Activated naive CD8-positive, alpha-beta T cell treated with anti-CD3 and anti-CD28 coated beads, Interleukin-2, amount 50 U/mL, for 24 hours (primary cell): ENCODE data around the gene SRPRA.
"Not testable (repeated sequence)": the region's sequence is repeated elsewhere in the genome, so short reads cannot be mapped to it uniquely, and the experiment has no call there.

Source experiments
- ATAC-seq: fragments of 150-1000 bp; cut with Tn5 transposase; one replicate; pipeline ENCODE4 v1.10.0; 2021
- DNase-seq: peaks from one replicate; pipeline ENCODE4 v3.0.0; 2021
- H3K27ac Mint-ChIP-seq: one replicate; pipeline ENCODE4 v1.8.0; 2021; ENCODE audit warnings: mild to moderate bottlenecking, mixed read lengths
- H3K27me3 Mint-ChIP-seq: one replicate; pipeline ENCODE4 v1.8.0; 2021; ENCODE audit warnings: mixed read lengths
- H3K36me3 Mint-ChIP-seq: one replicate; pipeline ENCODE4 v1.8.0; 2021; ENCODE audit warnings: low read depth, mixed read lengths
- H3K4me1 Mint-ChIP-seq: one replicate; pipeline ENCODE4 v1.8.0; 2021; ENCODE audit warnings: mixed read lengths
- H3K4me3 Mint-ChIP-seq: one replicate; pipeline ENCODE4 v1.8.0; 2021; ENCODE audit warnings: mild to moderate bottlenecking, moderate library complexity, mixed read lengths
- H3K9me3 Mint-ChIP-seq: one replicate; pipeline ENCODE4 v1.8.0; 2021; ENCODE audit warnings: mixed read lengths

Gene SRPRA

GRCh38 chr11:126277322-126277721 lies 8.6 kb upstream of the SRPRA start:
- Mint-ChIP-seq H3K4me1 (peaks cover 19% of the 10 kb centered on the region), H3K27ac (no peak overlapping the region), H3K4me3 (no peak overlapping the region), H3K36me3 (peaks cover 36% of the 10 kb centered on the region), H3K27me3 (no peaks in the 10 kb centered on the region), H3K9me3 (no peaks in the 10 kb centered on the region)
- DNase-seq (no peak), ATAC-seq (no peak)

GRCh38 chr11:126268361-126268707 lies 361 bp downstream of the SRPRA start:
- DNase-seq, result no peak
- Mint-ChIP-seq H3K9me3 (no peaks in the 10 kb centered on the region), H3K4me3 (peak overlapping the region; percentile 97), H3K27me3 (no peaks in the 10 kb centered on the region), H3K4me1 (peaks cover 38% of the 10 kb centered on the region), H3K36me3 (peaks cover 58% of the 10 kb centered on the region), H3K27ac (peak overlapping the region; percentile 94)
- no peak for ATAC-seq

GRCh38 chr11:126267650-126268049 lies 1.0 kb downstream of the SRPRA start:
- Mint-ChIP-seq H3K4me1 (peaks cover 38% of the 10 kb centered on the region), H3K27me3 (no peaks in the 10 kb centered on the region), H3K9me3 (no peaks in the 10 kb centered on the region), H3K4me3 (peak overlapping the region; percentile 97), H3K36me3 (peaks cover 61% of the 10 kb centered on the region), H3K27ac (peak overlapping the region; percentile 94)
- no peak for DNase-seq
- no peak for ATAC-seq

- peaks cover 58% of the 10 kb centered on the region for H3K36me3 Mint-ChIP-seq
- no peak overlapping the region for H3K4me3 Mint-ChIP-seq
- DNase-seq (no peak), ATAC-seq (no peak)
- peaks cover 35% of the 10 kb centered on the region for H3K4me1 Mint-ChIP-seq
- peak overlapping the region; percentile 50 for H3K27ac Mint-ChIP-seq
- no peaks in the 10 kb centered on the region for H3K9me3 Mint-ChIP-seq
- no peaks in the 10 kb centered on the region for H3K27me3 Mint-ChIP-seq
Observed at GRCh38 chr11:126265811-126266210, 2.9 kb downstream of the SRPRA start.

GRCh38 chr11:126263489-126263888 lies 5.2 kb downstream of the SRPRA start:
- no peak for DNase-seq
- no peaks in the 10 kb centered on the region for H3K9me3 Mint-ChIP-seq
- H3K36me3 Mint-ChIP-seq, result peaks cover 64% of the 10 kb centered on the region
- ATAC-seq, result no peak
- no peaks in the 10 kb centered on the region for H3K27me3 Mint-ChIP-seq
- peak overlapping the region; percentile 70 for H3K27ac Mint-ChIP-seq
- peaks cover 19% of the 10 kb centered on the region for H3K4me1 Mint-ChIP-seq
- no peak overlapping the region for H3K4me3 Mint-ChIP-seq

GRCh38 chr11:126262216-126262615 lies 6.5 kb downstream of the SRPRA start:
- peaks cover 56% of the 10 kb centered on the region for H3K36me3 Mint-ChIP-seq

GRCh38 chr11:126257764-126258163 lies 10.9 kb downstream of the SRPRA start:
- H3K36me3 Mint-ChIP-seq, result peaks cover 30% of the 10 kb centered on the region
- H3K9me3 Mint-ChIP-seq, result no peaks in the 10 kb centered on the region
- H3K4me1 Mint-ChIP-seq, result no peaks in the 10 kb centered on the region
- H3K27me3 Mint-ChIP-seq, result no peaks in the 10 kb centered on the region
- DNase-seq (no peak), ATAC-seq (no peak)
- no peak overlapping the region for H3K27ac Mint-ChIP-seq
- H3K4me3 Mint-ChIP-seq, result no peak overlapping the region

More at GRCh38 chr11:126262216-126262615, 6.5 kb downstream of the SRPRA start:
- H3K9me3 Mint-ChIP-seq, result no peaks in the 10 kb centered on the region
- no peak overlapping the region for H3K4me3 Mint-ChIP-seq
- H3K4me1 Mint-ChIP-seq, result peaks cover 10% of the 10 kb centered on the region
- H3K27me3 Mint-ChIP-seq, result no peaks in the 10 kb centered on the region
- DNase-seq, result no peak
- no peak for ATAC-seq
- no peak overlapping the region for H3K27ac Mint-ChIP-seq

- ATAC-seq (no peak), DNase-seq (no peak)
- no peak overlapping the region for H3K27ac Mint-ChIP-seq
- H3K4me3 Mint-ChIP-seq, result no peak overlapping the region
- H3K36me3 Mint-ChIP-seq, result peaks cover 29% of the 10 kb centered on the region
- no peaks in the 10 kb centered on the region for H3K4me1 Mint-ChIP-seq
- no peaks in the 10 kb centered on the region for H3K9me3 Mint-ChIP-seq
- H3K27me3 Mint-ChIP-seq, result no peaks in the 10 kb centered on the region
Observed at GRCh38 chr11:126257144-126257543, 11.6 kb downstream of the SRPRA start.

GRCh38 chr11:126256216-126256615 lies 12.5 kb downstream of the SRPRA start:
- Mint-ChIP-seq H3K4me3 (no peak overlapping the region), H3K4me1 (no peaks in the 10 kb centered on the region), H3K9me3 (no peaks in the 10 kb centered on the region), H3K36me3 (peaks cover 27% of the 10 kb centered on the region), H3K27ac (no peak overlapping the region), H3K27me3 (no peaks in the 10 kb centered on the region)
- DNase-seq (no peak), ATAC-seq (no peak)

- H3K9me3 Mint-ChIP-seq, H3K4me1 Mint-ChIP-seq, H3K27ac Mint-ChIP-seq, H3K27me3 Mint-ChIP-seq, DNase-seq, H3K4me3 Mint-ChIP-seq, ATAC-seq: not testable (repeated sequence)
- H3K36me3 Mint-ChIP-seq, result peaks cover 23% of the 10 kb centered on the region
Observed at GRCh38 chr11:126255507-126255906, 13.2 kb downstream of the SRPRA start.

- no peak overlapping the region for H3K4me3 Mint-ChIP-seq
- H3K36me3 Mint-ChIP-seq, result peaks cover 24% of the 10 kb centered on the region
- H3K27ac Mint-ChIP-seq, result no peak overlapping the region
- ATAC-seq (no peak), DNase-seq (no peak)
- no peaks in the 10 kb centered on the region for H3K9me3 Mint-ChIP-seq
- no peaks in the 10 kb centered on the region for H3K27me3 Mint-ChIP-seq
- no peaks in the 10 kb centered on the region for H3K4me1 Mint-ChIP-seq
Observed at GRCh38 chr11:126254819-126255218, 13.9 kb downstream of the SRPRA start.

GRCh38 chr11:126253265-126253664 lies 15.4 kb downstream of the SRPRA start:
- no peaks in the 10 kb centered on the region for H3K4me1 Mint-ChIP-seq
- no peaks in the 10 kb centered on the region for H3K27me3 Mint-ChIP-seq
- H3K9me3 Mint-ChIP-seq, result no peaks in the 10 kb centered on the region
- ATAC-seq (no peak), DNase-seq (no peak)
- H3K4me3 Mint-ChIP-seq, result no peak overlapping the region
- peaks cover 24% of the 10 kb centered on the region for H3K36me3 Mint-ChIP-seq
- H3K27ac Mint-ChIP-seq, result no peak overlapping the region

- Mint-ChIP-seq H3K27me3 (no peaks in the 10 kb centered on the region), H3K27ac (peak overlapping the region; percentile 3), H3K36me3 (peaks cover 33% of the 10 kb centered on the region), H3K4me3 (no peak overlapping the region), H3K9me3 (no peaks in the 10 kb centered on the region), H3K4me1 (no peaks in the 10 kb centered on the region)
- DNase-seq, result no peak
- no peak for ATAC-seq
Observed at GRCh38 chr11:126246636-126247035, 22.1 kb downstream of the SRPRA start.

GRCh38 chr11:126233391-126233790 lies 35.3 kb downstream of the SRPRA start:
- H3K27me3 Mint-ChIP-seq, result no peaks in the 10 kb centered on the region
- no peak for DNase-seq
- H3K27ac Mint-ChIP-seq, result no peak overlapping the region
- H3K4me1 Mint-ChIP-seq, result no peaks in the 10 kb centered on the region
- peaks cover 17% of the 10 kb centered on the region for H3K36me3 Mint-ChIP-seq
- no peak overlapping the region for H3K4me3 Mint-ChIP-seq
- no peak for ATAC-seq
- no peaks in the 10 kb centered on the region for H3K9me3 Mint-ChIP-seq

- peaks cover 15% of the 10 kb centered on the region for H3K36me3 Mint-ChIP-seq
- H3K27me3 Mint-ChIP-seq, result no peaks in the 10 kb centered on the region
- no peak overlapping the region for H3K4me3 Mint-ChIP-seq
- no peak overlapping the region for H3K27ac Mint-ChIP-seq
- H3K9me3 Mint-ChIP-seq, result no peaks in the 10 kb centered on the region
- no peaks in the 10 kb centered on the region for H3K4me1 Mint-ChIP-seq
- ATAC-seq (no peak), DNase-seq (no peak)
Observed at GRCh38 chr11:126232683-126233082, 36.0 kb downstream of the SRPRA start.

GRCh38 chr11:126231725-126232459 lies 36.8 kb downstream of the SRPRA start:
- H3K27ac Mint-ChIP-seq, result no peak overlapping the region
- ATAC-seq (no peak), DNase-seq (no peak)
- no peaks in the 10 kb centered on the region for H3K4me1 Mint-ChIP-seq
- H3K9me3 Mint-ChIP-seq, result no peaks in the 10 kb centered on the region
- no peaks in the 10 kb centered on the region for H3K27me3 Mint-ChIP-seq
- peaks cover 15% of the 10 kb centered on the region for H3K36me3 Mint-ChIP-seq
- no peak overlapping the region for H3K4me3 Mint-ChIP-seq
